Upper lobe of left lung (tissue), 4 donors: ENCODE measurements around the gene SUPT6H.

Experiments used
- CTCF ChIP-seq, 6 experiments: fragments of 450-650 bp in 4 of 6; fragments of 200-600 bp in 2 of 6; sonication (generic) in 2 of 6; IDR thresholded peaks; one replicate each; pipeline ENCODE4 v1.5.1; 2016 to 2019; ENCODE audit warnings: antibody characterized with exemption in 6 of 6
- EP300 ChIP-seq, 4 donors: sonication (generic); formaldehyde crosslinking; IDR thresholded peaks; one replicate each; pipeline ENCODE4 v1.5.1; 2017; ENCODE audit warnings: antibody characterized with exemption in 4 of 4, control low read depth in 2 of 4
- POLR2A ChIP-seq, 4 donors: fragments of 450-650 bp; IDR thresholded peaks; one replicate each; pipeline ENCODE4 v1.5.1; 2016 to 2017; ENCODE audit warnings: antibody characterized with exemption in 4 of 4, mild to moderate bottlenecking in 2 of 4
- POLR2AphosphoS5 ChIP-seq, 2 donors: sonication (generic); formaldehyde crosslinking; IDR thresholded peaks; one replicate each; pipeline ENCODE4 v1.5.1; 2017; ENCODE audit warnings: antibody characterized with exemption in 2 of 2

- TF ChIP-seq CTCF (IDR thresholded peaks at IDR 0.05) (no peak), POLR2A (IDR thresholded peaks at IDR 0.05) (no peak), POLR2AphosphoS5 (IDR thresholded peaks at IDR 0.05) (no peak), EP300 (IDR thresholded peaks at IDR 0.05) (no peak)
Measured at GRCh38 chr17:28723159-28723835, 61.3 kb downstream of the SUPT6H start.
